CD1c-positive myeloid dendritic cell (primary cell): ENCODE results near the gene TBC1D9.

Experiments
- DNase-seq: peaks from one replicate; pipeline ENCODE4 v3.0.0-alpha.2; 2016; ENCODE audit errors: extremely low spot score

Gene TBC1D9

GRCh38 chr4:140693562-140693961 is 62.6 kb downstream of the TBC1D9 start:
- DNase-seq, result no peak

DNA sequence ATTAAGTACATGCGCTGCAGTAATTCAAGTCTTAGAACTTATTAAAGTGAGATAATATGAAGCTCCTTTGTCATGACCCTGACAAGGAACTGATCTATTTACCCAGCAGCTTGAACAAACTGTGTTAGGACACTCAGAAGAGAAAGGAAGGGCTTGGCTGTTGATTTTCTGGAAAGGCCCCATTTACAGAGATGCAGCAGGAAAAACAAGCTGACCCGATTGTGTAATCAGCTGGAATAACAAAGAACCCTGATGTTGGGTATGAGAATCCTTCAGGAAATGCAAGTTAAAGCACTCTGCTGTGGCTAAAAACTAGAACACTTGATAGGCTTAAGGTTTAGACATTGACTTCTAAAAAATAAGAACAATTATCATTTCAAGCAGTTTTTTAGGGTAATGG is 64.8 kb downstream of the TBC1D9 start:
- no peak for DNase-seq

DNA sequence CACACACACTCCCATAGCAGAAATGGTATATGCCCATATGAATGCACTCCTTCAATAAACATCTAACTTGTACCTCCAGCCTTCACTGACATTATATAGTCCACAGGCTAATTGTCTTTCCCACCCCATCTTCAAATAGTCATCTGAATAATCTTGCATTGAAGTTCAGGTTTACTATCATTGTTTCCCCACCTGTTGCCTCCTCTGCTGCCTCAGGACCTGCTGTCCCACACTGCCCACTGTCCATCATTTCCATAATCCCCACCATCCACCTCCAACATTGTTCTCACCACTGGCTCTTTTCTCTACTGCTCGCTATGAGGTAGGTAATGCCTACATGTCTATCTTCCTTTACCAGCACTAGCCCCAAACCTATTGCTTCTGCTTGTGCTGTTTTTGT is 66.1 kb downstream of the TBC1D9 start:
- DNase-seq, result no peak

GRCh38 chr4:140689623-140690022 is 66.6 kb downstream of the TBC1D9 start:
- no peak for DNase-seq

- DNase-seq, result no peak
Measured at GRCh38 chr4:140688711-140689598, 67.2 kb downstream of the TBC1D9 start.

GRCh38 chr4:140686796-140687195 is 69.4 kb downstream of the TBC1D9 start:
- no peak for DNase-seq

DNA sequence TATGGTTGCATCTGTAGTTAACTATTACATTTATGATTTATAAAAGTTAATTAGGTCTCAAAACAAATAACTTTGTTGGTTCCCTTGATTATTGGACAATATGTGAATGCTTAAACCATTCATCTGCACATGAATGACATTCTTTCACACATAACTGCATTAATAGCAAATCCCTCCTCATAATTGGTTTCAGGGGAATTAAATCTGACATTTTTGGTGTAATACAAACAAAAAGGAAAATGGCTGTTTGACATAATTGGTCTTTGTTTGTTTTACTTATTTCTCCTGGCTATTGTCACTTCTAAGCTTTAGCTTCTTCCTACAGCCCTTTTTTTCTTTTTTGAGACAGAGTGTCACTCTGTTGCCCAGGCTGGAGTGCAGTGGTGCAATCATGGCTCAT is 71.9 kb downstream of the TBC1D9 start:
- DNase-seq, result no peak

- no peak for DNase-seq
Measured at GRCh38 chr4:140681201-140681600, 75.0 kb downstream of the TBC1D9 start.

DNA sequence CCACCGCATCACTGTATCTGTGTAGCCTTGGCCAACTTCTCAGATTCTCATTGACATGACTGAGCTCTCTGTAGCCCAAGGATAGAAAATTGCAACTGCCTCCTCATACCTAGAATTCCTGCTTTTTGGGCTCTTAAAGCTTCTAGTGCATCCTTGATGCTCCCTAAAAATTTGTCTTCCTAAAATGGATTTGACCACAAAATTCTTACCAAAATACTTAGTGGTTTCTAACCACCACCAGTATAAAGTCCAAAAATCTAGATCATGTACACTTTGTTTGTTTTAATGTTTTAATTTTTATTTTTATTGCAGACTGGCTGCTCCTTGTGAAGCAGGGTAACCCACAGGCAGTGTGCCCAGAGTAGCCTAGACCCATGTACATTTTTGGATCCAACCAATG is 75.5 kb downstream of the TBC1D9 start:
- DNase-seq, result no peak

- no peak for DNase-seq
Measured at GRCh38 chr4:140679576-140679975, 76.6 kb downstream of the TBC1D9 start.

DNA sequence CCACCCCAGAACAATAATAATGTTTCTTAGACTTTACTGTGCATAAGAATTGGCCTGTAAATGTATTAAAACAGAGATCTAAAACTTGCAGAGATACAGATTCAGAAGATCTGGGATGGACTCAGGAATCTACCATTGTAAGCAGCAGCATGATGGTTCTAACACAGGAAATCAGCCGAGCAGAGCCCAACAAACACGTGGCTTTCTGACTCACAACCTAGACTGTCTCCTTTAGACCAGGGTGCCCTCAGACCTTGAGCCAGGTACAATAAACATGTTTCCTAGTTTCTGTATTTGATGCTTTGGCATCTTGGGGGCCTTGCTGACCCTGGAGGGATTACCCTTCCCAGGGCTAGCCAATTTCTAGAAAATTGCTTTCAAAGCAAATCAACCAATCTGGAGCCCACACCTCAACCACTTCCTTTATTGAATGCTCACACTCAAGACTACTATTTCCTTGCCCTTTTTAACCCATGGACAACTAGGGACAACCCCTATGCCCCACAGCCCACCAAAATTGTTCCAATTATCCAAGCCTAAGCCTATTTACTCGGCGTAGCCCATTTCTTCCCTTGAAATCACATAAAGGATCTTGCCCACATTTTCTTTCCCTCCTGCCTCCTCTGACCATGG is 80.5 kb downstream of the TBC1D9 start:
- DNase-seq, result no peak

DNA sequence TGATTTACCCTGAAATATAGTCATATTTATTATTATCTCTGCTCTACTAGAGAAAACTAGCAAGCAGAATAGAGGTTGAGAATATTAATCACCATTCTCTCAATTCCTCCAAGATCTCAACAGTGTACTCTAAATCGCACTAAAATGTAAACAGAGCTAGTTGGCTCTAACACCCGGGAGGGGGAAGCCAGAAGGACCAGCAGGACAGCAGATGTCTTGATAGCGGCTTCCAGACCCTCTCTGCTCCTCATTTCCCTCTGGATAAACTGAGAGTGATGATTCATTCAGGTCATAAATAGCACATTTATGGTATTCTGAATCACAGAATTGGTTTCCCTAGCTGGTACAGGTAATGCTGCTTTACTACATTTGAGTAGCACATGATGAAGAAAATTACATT is 82.5 kb downstream of the TBC1D9 start:
- DNase-seq, result no peak

DNA sequence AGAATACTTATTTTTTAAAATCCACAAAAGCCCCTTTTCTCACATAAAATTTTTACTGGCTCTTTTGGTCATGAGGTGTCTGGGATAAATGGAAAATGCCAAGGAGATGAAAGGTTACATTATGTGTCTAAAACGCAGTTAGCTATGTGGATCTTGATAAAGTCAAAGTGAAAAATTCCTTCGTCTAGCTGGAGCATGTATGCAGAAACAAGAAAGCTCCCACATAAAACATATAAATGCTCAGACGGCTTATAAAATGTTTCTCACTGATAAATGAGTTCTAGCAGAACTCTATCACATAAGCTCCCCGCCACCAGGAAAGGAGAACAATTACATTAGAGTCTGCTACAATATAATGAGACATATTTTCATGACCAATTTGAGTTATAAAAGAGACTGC is 83.8 kb downstream of the TBC1D9 start:
- DNase-seq, result no peak

DNA sequence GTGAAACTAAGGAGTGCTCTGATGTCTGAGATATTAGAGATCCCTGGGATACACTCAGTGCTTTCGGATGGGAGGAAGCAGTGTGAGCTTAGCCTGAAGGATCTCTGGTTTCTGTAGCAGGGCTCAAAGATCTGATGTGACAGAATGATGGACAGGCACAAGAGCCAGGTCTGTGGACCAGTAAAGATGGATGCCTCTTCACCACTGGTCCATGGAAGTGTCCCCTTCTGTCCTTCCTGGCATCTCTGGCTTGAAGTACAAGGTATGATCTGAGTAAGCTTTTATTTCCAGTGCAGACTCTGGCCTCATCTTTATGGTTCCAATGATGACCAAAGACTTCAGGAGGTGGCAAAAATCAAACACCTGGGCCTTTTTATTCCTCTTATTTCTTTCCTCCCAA is 88.1 kb downstream of the TBC1D9 start:
- no peak for DNase-seq

DNA sequence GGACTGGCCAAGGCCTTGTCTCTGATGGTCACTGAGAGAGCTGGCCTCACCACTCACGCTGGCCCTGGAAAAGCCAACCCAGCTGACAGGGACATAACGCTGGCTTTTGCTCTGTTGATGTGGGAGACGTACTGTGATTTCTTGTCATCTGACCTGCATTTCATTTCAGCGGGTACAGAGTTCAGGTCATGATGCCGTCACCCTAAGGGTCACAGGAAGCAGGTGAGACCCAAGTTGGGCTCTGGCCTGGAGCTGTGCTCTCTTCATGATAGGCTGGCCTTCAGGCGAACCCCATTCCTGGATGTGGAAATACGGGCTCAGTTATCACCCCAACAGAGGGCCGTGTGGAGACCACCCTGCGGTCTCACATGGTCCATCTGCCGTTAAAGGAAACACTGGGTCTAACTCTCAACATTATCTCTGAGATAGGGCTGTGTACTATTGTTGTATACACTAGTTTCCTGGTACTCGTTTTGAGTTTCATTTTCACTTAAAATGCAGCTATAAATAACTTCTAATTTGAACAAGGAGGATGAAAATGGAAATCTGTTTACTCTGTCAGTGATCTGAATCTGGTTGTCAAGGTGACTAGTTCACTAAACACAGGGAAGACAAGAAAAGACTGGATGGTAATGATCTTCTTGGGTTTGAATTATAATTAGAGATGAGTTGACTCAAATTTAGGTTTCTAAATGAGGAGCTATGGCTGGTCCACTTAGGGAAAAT is 89.1 kb downstream of the TBC1D9 start:
- no peak for DNase-seq

DNA sequence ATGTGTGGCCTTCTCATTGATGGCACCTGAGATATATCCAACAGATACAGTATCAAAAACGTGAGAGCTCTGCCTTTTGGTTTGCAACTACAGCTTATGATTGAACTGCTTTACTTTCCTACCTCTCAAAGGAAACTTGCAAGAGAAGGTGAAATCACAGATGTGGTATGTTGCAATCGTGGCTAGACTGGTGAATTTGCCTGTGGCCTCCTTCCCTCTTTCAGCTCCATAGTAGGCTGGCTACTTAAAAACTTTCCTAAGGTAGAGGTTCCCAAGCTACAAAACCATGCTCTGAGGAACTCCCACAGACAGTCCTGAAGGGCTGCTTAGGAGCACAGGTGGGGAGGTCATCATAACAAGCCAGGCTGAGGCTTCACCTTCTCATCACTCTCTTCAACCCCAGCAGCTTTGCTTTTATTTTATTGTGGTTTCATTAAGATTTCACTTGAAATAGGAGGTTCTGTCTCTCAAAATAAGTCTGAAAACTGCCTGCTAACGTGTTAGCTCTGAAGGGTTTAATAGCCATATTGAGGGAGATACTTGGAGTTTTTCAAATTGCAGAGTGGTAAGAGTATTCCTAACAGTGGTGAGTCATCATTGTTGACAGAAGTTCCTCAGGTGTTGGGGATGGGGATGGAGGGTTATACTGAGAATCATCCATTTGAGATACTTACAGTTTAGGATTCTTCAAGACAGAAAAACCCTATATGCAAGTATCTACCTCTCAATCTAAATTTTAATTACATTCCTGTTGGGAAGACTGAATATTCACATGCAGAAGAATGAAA is 93.9 kb downstream of the TBC1D9 start:
- DNase-seq, result no peak

DNA sequence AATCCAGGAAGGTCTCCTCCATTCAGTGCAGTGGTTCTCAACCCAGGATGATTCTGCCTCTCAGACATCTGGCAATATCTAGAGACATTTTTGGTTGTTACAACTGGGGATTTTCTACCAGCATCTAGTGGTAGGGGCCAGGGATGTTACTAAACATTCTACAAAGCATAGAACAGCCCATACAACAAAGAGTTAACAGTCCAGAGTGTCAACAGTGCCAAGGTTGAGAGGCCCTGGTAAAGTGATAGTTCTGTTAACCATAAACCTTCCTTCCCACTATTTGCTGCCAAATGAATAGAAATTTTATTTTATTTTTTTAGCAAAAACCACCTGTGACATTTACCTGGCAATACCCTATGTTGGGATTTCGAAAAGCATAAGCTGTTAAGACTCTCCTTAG is 94.6 kb downstream of the TBC1D9 start:
- DNase-seq, result no peak

- DNase-seq, result no peak
Measured at GRCh38 chr4:140659943-140660700, 96.1 kb downstream of the TBC1D9 start.

GRCh38 chr4:140654495-140654814 is 101.7 kb downstream of the TBC1D9 start:
- no peak for DNase-seq

DNA sequence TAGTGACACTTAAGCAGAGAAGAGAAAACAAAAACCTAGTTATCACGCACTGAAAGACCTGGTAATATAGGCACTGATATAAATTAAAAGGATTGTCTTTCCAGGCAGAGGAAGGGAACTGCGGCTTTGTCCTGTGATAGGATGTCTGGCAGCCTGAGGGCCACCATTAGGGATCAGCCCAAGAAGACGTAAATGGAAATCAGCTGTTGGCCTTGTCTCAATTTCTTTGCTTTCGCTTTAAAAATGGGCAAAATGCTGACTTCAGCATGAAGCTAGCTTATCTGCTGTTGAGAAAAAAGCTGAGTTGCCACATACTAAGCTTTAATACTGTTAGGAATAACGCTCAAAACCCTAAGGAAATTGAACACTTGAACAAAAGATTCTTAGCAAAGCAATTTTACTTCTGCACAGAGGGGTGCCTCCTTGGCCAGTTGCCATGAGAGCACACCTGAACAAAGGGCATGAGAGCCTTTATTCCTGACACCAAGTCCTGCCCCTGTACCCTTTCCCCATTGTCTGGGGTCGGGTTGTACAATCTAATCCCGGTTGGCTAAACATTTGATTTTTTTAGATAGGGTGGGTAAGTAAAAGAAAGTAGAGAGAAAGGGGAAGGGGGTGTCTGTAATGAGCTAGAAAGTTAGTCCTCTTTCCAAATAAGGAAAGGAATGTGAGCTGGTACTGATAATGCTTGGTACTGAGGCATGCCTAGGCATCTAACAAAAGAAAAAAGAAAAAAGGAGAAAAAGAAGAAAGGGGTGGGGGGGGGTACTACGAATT is 102.3 kb downstream of the TBC1D9 start:
- DNase-seq, result no peak

DNA sequence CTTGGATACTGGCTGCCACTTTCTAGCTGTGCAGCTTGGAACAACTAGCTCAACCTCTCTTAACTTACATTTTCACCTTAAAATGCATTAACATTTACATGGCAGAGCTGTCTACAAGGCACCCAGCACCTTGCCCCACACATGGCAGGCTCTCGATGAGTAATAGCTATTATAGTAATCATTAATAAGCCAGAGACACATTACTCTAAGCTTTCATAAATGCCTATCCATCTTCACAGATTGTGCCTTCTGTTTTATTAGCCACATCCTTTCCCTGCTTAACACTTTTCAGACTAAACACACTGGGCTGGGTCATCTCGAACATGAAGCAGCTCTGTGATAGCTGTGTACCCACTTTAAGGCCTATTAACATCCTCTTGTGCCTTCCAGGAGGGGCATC is 103.6 kb downstream of the TBC1D9 start:
- no peak for DNase-seq
